Body of pancreas (tissue), 4 donors: Measurements from ENCODE around the gene PLD6. TPM values are rescaled to one million over a fixed set of nuclear protein-coding genes. Genes with fewer than 3 reads are reported as not detected.
"Not testable (repeated sequence)": the region's sequence is repeated elsewhere in the genome, so short reads cannot be mapped to it uniquely, and the experiment has no call there.

ENCODE experiments used
- ATAC-seq: fragments of 150-250 bp; one replicate; pipeline ENCODE4 v1.9.1; 2016
- DNase-seq, 4 donors: peaks; one replicate each; pipeline ENCODE4 v3.0.0-alpha.2; 2019
- H3K27ac ChIP-seq, 4 donors: fragments of 200-600 bp; sonication (generic); 1 replicate in 3 of 4; 2 replicates in 1 of 4; pipeline versions ENCODE4 v1.5.1 to v1.6.1; 2016 to 2019; ENCODE audit warnings: mild to moderate bottlenecking in 1 of 4, mixed read lengths in 1 of 4, moderate library complexity in 1 of 4
- H3K27me3 ChIP-seq, 2 donors: fragments of 200-600 bp; sonication (generic); one replicate each; pipeline ENCODE4 v1.6.0; 2016; ENCODE audit warnings: mild to moderate bottlenecking in 1 of 2
- H3K36me3 ChIP-seq, 2 donors: fragments of 200-600 bp; sonication (generic); replicated peaks in 1 of 2; 2 replicates each; pipeline ENCODE4 v1.5.1; 2016; ENCODE audit warnings: low read depth in 2 of 2; ENCODE audit not compliant: insufficient read depth in 1 of 2
- H3K4me1 ChIP-seq: fragments of 200-600 bp; sonication (generic); one replicate; pipeline ENCODE4 v1.6.0; 2016
- H3K4me3 ChIP-seq, 2 donors: fragments of 200-600 bp; sonication (generic); 1 replicate in 1 of 2; 2 replicates in 1 of 2; pipeline ENCODE4 v1.5.1; 2016 to 2019
- H3K9me3 ChIP-seq, 3 donors: fragments of 200-600 bp; sonication (generic); 1 replicate in 2 of 3; 2 replicates in 1 of 3; pipeline ENCODE4 v1.5.1; 2016
- CTCF ChIP-seq, 7 experiments: fragments of 450-650 bp in 4 of 7; fragments of 200-600 bp in 3 of 7; sonication (generic) in 3 of 7; IDR thresholded peaks; one replicate each; pipeline ENCODE4 v1.5.1; 2016 to 2019; ENCODE audit warnings: antibody characterized with exemption in 7 of 7
- POLR2A ChIP-seq, 3 donors: fragments of 450-650 bp; IDR thresholded peaks; one replicate each; pipeline ENCODE4 v1.6.1; 2016; ENCODE audit warnings: antibody characterized with exemption in 3 of 3, mild to moderate bottlenecking in 2 of 3
- WGBS, 2 donors: methylation state at CpG; one replicate each; pipeline ENCODE4 v1.1.5; 2017; 5-methylcytosine and 5-hydroxymethylcytosine counted together
- intact Hi-C: fragments of 100-400 bp; cut with DNase I; formaldehyde crosslinking; loops from one replicate; pipeline ENCODE4 v1.15.1; 2023
- total RNA-seq, 2 donors: library from RNA; depleted of rRNA; stranded (reverse); fragments of >200 nt; gene quantifications; one replicate each; pipeline ENCODE4 v1.1.0, GENCODE V29; 2016

The PLD6 gene
- total RNA-seq = 1 to 10 TPM; 3.6 to 6.6 TPM

DNA sequence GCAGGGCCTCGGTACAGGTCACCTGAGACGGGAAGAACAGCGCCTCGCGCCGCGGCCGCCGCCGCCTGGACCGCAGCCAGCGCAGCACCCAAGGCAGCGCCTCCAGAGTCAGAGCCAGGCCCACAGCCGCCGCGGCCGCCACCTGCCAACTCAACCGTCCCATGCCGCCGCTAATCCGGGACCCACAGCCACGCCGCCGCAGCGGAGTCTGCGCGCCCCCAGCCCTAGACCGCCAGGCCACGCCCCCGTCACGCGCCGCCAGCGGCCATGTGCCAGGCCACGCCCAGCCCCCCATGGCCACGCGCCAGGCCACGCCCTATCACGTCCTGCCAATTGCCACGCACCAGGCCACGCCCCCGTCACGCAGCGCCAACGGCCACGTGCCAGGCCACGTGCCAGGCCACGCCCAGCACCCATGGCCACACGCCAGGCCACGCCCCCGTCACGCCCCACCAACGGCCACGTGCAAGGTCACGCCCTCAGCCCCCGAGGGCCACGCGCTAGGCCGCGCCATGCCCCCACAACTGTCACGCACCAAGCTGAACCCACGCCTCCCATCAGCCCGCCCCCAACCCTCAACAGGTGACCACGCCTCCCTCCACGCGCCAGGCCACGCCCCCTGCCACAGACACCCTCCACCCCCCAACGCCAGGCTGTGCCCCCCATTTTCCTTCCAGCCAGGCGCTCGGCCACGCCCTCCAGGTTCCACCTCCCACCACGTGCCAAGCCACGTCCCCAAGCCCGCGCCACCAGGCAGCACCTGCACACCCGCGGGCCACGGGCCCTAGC is at the start of gene PLD6:
PLD6 (minus strand) TSS at position 210 of the 789 bp plus-strand sequence; CDS start at position 163, 47 bp downstream.
- H3K36me3 ChIP-seq = no peaks in the 10 kb centered on the region
- WGBS, 2 donors = 11 to 40% methylated on average over 1 to 71 of the region's 78 CpGs

GRCh38 chr17:17255689-17256088 is 49.6 kb upstream of the PLD6 start:
- ATAC-seq, H3K27ac ChIP-seq, H3K27me3 ChIP-seq, intact Hi-C loops, H3K4me3 ChIP-seq, DNase-seq, H3K4me1 ChIP-seq, H3K9me3 ChIP-seq: not testable (repeated sequence)
- H3K36me3 ChIP-seq = peaks cover 4 to 31% of the 10 kb centered on the region in 2 donors
- WGBS, 2 donors = 89 to 94% methylated on average over 11 of the region's 11 CpGs

More for the DNA sequence above, at the start of gene PLD6:
- TF ChIP-seq CTCF (IDR thresholded peaks at IDR 0.05) (no peak), POLR2A (IDR thresholded peaks at IDR 0.05) (peak in 1 of 3 donors; percentile 42)
- intact Hi-C loops = loop anchor here (10.0 kb wide), 1 partner anchor 202 kb away; no protein-coding TSS in a partner anchor
- peak within 1 kb of the TSS; percentile 10 to 34 for H3K4me3 ChIP-seq
- peak; percentile 78 for ATAC-seq
- peak within 1 kb of the TSS; percentile 86 to 91 (median 88) for H3K27ac ChIP-seq
- H3K27me3 ChIP-seq = no peaks in the 10 kb centered on the region
- H3K9me3 ChIP-seq = no peaks in the 10 kb centered on the region
- peak; percentile 92 to 94 (median 92) for DNase-seq
- H3K4me1 ChIP-seq = peaks cover 34% of the 10 kb centered on the region

DNA sequence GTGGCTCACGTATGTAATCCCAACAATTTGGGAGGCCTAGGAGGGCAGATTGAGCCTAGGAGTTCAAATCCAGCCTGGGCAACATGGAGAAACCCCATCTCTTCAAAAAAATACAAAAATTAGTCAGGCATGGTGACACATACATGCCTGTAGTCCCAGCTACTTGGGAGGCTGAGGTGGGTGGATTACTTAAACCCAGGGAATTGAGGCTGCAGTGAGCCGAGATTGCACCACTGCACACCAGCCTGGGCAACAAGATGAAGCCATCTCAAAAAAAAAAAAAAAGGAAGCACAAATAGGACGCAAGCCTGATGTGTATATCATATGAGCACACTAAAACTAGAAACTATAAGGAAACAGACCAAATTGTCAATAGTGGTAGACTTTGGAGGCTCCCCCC is 47.9 kb upstream of the PLD6 start:
- 87 to 89% methylated on average over 3 of the region's 3 CpGs for WGBS, 2 donors
- DNase-seq (no peak), ATAC-seq (no peak)
- H3K27me3 ChIP-seq = no peaks in the 10 kb centered on the region
- no peak overlapping the region for H3K27ac ChIP-seq
- no peak overlapping the region for H3K4me3 ChIP-seq
- intact Hi-C loops = no loop called here
- no peaks in the 10 kb centered on the region for H3K9me3 ChIP-seq
- H3K36me3 ChIP-seq = peaks cover 4 to 18% of the 10 kb centered on the region in 2 donors
- H3K4me1 ChIP-seq = no peaks in the 10 kb centered on the region
- no peak for TF ChIP-seq CTCF (IDR thresholded peaks at IDR 0.05)

DNA sequence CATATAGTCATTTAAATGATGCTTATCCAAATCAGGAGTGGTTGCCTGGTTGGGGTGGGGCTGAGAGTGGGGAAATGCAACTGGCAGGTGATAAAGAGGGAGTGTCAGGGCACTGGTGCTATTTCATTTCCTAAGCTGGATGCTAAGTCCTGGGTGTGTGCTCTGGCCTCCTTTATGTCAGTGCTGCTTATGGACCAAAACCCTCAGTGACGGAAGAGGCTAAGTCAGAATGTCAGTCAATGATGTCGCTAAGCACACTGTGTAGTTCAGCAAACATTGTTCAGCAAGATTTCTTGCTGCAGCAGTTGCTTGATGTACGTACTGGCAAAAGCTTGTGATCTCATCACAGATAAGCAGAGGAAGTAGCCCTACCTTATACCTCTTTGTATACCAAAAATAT is 47.3 kb upstream of the PLD6 start:
- H3K27me3 ChIP-seq = no peaks in the 10 kb centered on the region
- DNase-seq = no peak
- H3K36me3 ChIP-seq = peaks cover 4 to 18% of the 10 kb centered on the region in 2 donors
- no peak overlapping the region for H3K27ac ChIP-seq
- ATAC-seq = no peak
- H3K9me3 ChIP-seq = no peaks in the 10 kb centered on the region
- intact Hi-C loops = no loop called here
- H3K4me1 ChIP-seq = no peaks in the 10 kb centered on the region
- TF ChIP-seq CTCF (IDR thresholded peaks at IDR 0.05) (no peak), POLR2A (IDR thresholded peaks at IDR 0.05) (no peak)
- no peak overlapping the region for H3K4me3 ChIP-seq
- WGBS, 2 donors = 75 to 92% methylated on average over 3 of the region's 3 CpGs

DNA sequence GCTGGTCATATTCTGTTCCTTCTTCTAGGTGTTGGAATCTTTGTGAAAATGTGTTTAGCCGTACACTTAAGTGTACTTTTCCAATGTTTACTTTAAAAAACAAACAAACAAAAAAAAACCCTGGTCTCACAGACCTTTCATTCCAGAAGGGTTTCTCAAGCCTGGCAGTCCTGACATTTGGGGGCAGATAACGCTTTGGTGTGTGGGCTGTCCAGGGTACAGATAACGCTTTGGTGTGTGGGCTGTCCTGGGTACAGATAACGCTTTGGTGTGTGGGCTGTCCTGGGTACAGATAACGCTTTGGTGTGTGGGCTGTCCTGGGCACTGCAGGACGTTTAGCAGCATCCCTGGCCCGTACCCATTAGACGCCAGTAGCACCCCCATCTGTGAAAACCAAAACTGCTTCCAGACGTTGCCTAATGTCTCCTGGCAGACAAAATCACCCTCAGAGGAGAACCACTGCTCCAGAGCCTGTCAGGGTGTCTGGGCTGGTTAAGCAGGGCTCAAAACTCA is 46.1 kb upstream of the PLD6 start:
- WGBS, 2 donors = 56 to 64% methylated on average over 4 to 9 of the region's 9 CpGs
- intact Hi-C loops = no loop called here
- H3K9me3 ChIP-seq = no peaks in the 10 kb centered on the region
- H3K4me3 ChIP-seq = no peak overlapping the region
- no peak overlapping the region for H3K27ac ChIP-seq
- no peaks in the 10 kb centered on the region for H3K4me1 ChIP-seq
- H3K36me3 ChIP-seq = peaks cover 4 to 21% of the 10 kb centered on the region in 2 donors
- H3K27me3 ChIP-seq = no peaks in the 10 kb centered on the region
- TF ChIP-seq POLR2A (IDR thresholded peaks at IDR 0.05) (no peak), CTCF (IDR thresholded peaks at IDR 0.05) (no peak)
- no peak for ATAC-seq
- DNase-seq = no peak
